ENCODE results near the gene MVK. TPM values are rescaled to one million over a fixed set of nuclear protein-coding genes. Genes with fewer than 3 reads are reported as not detected.

MVK gene
- polyA plus RNA-seq, 3 donors, result 20.0 to 20.6 (median 20.2) TPM

DNA sequence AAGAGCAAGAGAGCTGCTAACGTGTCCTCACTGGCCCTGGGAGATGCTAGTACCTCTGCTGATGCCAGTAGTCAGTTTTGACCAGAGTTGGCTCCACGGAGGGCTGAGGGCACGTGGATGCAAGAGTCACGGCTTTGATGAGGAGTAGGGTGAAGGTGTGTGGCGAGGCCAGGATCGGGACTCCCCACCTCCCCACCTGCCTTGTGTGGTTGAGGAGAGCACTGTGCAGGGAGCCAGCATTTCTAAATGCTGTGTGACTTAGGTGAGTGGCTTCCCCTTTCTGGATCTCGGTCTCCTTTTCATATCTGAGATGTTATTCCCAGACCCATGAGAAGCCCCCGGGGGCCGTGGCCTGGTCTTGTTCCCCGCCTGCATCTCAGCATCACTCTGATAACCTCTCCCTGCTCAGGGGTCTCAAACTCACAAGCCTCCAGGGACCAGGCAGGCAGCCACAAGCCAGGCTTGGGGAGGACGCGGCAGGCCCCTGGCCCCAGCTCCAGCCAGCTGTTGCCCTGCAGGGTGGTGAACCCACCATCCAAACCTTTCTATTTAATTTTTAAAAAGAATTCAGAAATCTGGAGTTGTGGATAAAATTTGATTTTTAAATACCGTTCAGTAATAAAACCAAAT lies 32.1 kb downstream of the MVK start:
- DNase-seq (ENCODE audit: low read depth in 3 of 3, low spot score in 2 of 3), result no peak

DNA sequence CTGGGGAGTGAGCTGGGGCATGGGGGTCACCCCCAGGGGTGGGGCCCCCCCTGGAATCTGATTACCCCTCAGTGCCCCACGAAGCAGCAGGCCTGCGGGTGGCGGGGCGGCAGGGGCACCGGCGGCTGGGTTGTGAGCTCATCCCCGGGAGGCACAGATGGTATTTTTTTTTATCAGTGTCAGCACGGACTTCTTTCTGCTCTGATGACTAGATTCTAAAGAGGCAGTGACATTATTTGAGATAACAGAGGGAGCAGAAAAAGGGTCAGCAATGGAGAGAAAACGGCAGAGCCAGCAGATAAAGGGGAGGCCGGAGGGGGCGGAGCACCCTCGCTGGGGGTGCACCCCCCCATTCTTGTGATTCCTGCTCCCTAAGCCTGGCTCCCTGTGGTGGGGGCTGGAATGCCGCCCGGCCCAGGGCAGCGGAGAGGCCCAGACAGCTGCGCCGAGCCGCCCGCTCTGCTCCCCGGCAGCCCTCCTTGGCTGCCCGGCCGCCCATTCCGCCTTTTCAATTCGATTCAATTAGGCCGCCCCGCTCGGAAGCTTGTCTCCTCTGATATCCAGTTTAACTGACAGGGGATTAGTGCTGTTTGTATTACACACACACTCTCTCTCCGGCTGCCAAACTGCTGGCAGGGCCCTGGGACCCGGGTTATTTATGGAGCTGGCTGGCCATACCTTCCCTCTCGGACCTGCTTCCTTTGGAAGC lies 32.9 kb downstream of the MVK start:
- DNase-seq (ENCODE audit: low read depth in 3 of 3, low spot score in 2 of 3), result no peak

DNA sequence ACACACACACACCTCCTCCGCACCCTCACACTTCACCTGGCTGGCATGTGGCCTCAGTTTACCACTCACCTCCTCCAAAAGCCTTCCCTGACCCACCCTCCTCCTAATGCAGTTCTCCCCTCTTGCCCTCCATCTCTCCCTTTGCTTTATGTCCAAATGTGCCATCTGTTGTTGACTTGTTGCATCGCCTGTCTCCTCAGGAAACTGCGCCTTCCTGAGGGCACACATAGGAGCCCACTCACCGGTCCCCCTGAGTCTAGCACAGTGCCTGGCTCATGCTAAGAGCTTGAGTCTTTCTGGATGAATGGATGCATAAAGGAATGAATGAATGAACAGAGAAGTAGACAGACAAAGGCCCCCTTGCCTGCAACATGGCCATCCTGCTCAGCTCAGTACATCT lies 34.0 kb downstream of the MVK start:
- no peak for DNase-seq (ENCODE audit: low read depth in 3 of 3, low spot score in 2 of 3)

DNA sequence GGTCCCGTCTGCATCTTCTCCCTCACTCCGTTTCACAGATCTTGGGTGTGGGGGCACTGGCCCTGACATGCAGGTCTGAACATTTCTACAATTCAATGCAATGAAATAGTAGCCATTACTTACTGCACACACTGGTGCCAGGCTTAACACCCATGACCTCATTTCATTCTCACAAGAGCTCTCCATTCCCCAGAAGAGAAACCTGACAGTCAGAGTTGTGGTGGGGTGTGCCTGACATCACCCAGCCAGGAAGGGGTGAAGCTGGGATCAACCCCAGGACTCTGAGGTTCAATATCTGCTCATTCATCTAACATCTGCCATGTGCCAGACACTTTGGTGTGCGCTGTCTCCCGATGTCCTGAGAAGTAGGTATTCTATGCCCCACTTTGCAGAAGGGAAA lies 34.7 kb downstream of the MVK start:
- DNase-seq (ENCODE audit: low read depth in 3 of 3, low spot score in 2 of 3), result no peak

GRCh38 chr12:109608793-109609192 lies 35.2 kb downstream of the MVK start:
- DNase-seq (ENCODE audit: low read depth in 3 of 3, low spot score in 2 of 3), result no peak

- no peak for DNase-seq (ENCODE audit: low read depth in 3 of 3, low spot score in 2 of 3)
Observed at GRCh38 chr12:109609342-109609741, 35.7 kb downstream of the MVK start.

GRCh38 chr12:109610523-109610922 lies 36.9 kb downstream of the MVK start:
- no peak for DNase-seq (ENCODE audit: low read depth in 3 of 3, low spot score in 2 of 3)

DNA sequence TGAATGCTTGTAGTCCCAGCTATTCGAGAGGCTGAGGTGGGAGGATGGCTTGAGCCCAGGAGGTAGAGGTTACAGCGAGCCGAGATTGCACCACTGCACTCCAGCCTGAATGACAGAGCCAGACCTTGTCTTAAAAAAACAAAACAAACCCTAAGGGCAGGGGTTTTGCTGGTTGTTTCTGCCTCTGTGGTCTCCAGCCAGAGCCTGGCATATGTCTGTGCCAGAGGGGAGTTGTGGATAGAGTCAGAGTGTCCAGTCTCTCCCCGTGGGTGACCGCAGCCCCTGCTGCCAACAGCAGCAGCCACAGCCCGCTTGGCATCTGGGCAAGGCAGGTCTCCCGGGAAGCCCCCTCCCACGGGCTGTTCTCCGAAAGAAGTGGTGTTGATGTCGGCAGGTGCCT lies 37.6 kb downstream of the MVK start:
- DNase-seq (ENCODE audit: low read depth in 3 of 3, low spot score in 2 of 3), result no peak

DNA sequence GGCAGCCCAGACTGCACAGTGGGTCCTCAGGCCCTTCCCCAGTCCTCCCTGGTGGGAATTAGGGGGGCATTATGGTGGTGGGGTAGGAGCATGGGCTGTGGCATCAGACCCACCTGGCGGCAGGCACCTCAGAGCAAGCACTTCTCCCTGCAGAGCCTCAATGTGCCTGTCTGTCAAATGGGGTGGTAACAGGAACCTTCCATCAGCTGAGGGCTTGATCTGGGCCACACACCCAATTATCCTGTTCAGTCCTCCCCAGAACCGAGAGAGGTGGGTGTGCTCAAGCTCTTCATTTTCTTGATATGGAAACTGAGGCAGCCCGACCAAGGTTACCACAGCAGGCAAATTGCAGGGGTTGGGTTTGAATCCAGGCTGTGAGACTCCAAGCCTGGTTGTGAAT lies 38.4 kb downstream of the MVK start:
- DNase-seq (ENCODE audit: low read depth in 3 of 3, low spot score in 2 of 3), result no peak

GRCh38 chr12:109612975-109613502 lies 39.4 kb downstream of the MVK start:
- no peak for DNase-seq (ENCODE audit: low read depth in 3 of 3, low spot score in 2 of 3)

DNA sequence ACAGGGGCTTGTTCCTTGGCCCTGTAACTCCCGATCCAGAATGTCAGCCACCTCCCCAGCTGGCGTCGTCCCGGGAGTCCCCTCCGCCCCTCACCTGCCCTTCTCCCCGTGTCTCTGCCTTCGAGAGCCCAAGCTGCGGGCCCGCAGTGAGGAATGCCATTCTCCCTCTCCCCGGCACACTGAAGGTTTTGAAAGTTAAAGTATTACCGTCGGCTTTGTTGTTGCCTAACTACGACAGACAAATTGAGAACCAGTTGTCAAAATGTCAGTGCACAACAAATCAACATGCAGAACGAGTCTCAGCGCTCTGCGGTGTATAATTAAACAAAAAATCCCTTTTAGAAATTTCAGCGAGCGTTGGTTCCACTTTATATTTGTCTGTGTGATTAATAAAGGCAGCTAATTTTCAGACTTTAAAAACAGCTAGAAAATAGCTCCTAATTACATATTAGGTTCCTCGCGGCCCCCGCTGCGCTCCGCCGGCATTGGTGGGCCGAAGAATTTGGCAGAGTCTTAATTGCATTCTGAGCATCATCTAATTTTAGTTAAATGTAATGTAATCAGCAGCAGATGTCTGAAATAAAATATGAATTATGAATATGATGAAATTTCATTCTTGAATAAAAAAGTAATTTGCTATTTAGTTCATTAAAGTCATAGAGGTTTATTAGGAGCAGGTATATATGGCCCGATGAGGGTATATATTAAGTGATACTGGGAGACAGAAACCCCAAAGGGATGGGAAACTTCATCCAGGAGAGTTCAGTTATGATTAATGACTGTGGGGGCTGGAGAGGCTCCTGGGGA lies 40.3 kb downstream of the MVK start:
- no peak for DNase-seq (ENCODE audit: low read depth in 3 of 3, low spot score in 2 of 3)

DNA sequence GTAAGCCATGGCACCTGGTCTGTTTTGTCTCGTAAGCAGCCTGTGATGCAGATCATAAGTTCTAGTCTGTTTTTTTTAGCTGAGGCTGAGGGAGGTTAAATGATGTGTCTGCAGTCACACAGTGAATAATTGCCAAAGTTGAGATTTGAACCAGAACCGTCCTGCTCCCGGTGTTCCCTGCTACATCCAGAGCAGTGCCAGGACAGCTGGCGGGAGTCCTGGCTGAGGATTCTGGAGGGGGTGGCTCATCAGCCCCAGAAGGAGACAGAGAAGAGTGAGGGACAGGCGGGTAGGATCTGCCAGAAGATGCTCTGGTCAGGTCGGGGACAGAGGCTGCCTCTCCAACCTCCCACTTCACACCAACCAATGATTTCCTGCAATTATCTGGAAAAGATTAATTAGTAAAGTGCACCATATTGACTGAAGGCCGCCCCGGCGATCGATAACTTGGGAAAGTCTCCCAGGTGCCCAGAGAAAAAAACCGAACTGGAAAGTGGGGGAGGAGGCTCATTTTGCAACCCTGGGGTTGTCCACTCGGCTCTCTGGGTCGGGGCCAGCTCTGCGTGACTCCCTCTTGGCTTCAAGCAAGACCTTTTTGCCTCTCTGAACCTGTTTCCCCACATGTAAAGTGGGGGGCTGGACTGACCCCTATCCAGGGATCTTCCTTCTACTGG lies 42.1 kb downstream of the MVK start:
- DNase-seq (ENCODE audit: low read depth in 3 of 3, low spot score in 2 of 3), result no peak

- no peak for DNase-seq (ENCODE audit: low read depth in 3 of 3, low spot score in 2 of 3)
Observed at GRCh38 chr12:109617491-109617890, 43.9 kb downstream of the MVK start.

DNA sequence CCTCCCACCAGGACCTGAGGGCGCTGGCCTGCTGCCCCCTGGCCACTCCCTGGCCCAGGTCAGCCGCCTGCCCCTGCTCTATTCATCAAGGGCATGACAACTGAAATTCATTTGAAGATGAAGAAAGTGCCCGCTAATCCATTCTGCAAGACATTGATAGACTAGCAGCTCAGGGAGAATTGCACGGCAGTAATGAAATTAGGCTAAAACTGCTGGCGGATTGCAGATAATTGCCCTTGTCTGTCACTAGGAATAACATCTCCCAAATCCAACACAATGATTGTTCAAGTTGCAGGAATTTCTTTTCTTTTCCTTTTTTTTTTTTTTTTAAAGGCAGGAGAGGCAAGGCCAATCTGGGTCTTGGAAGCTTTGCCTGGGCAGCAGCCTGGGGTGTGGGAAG lies 44.5 kb downstream of the MVK start:
- no peak for DNase-seq (ENCODE audit: low read depth in 3 of 3, low spot score in 2 of 3)

DNA sequence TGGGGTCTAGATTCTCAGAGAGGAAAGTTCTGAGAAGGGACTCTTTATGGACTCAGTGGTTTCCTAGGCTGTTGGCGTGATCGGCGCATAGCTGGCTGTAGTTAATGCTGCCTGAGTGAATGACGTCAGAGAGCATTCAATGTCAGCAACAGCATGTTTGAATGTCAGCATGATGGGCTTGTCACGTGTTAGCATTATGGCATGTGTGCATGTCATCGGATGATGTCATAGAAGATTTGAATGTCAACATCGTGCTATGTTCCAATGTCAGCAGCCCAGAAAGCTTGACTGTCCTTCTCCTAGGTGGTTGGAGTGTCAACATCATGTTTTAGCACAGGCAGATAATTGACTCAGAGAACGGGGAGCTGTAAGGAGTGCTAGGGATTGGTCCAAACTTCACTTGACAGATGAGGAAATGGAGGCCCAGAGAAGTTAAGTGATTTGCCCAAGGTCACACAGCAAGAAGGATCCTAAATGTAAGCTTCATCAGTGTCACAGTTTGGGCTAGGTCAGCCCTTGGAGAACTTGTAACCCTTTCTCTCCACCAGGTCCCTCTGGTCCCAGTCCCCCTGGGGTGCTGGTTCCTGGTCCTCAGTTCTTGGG lies 45.5 kb downstream of the MVK start:
- no peak for DNase-seq (ENCODE audit: low read depth in 3 of 3, low spot score in 2 of 3)

GRCh38 chr12:109621211-109621694 lies 47.7 kb downstream of the MVK start:
- no peak for DNase-seq (ENCODE audit: low read depth in 3 of 3, low spot score in 2 of 3)

DNA sequence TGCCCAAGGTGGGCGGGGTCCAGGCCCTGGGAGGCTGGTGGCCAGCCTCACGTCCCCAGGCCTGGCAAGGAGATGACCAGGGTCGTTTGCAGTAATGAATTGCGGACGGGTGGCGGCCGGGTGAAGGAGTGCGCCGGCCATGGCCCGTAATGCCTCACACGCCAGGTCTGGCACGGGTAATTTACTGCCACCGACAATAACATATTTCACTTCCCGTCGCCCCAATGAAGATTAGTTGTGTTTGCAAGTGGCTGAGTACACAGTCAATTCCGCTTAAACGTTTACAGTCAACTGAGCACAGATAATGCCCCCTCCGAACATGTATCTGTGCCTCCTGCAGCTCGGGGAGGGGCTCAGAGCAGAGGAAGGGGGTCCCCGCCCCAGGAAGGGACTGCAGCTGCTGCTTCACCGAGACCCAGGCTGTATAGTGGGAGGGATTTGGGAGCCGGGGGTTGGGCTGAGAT lies 48.3 kb downstream of the MVK start:
- no peak for DNase-seq (ENCODE audit: low read depth in 3 of 3, low spot score in 2 of 3)

- DNase-seq (ENCODE audit: low read depth in 3 of 3, low spot score in 2 of 3), result no peak
Observed at GRCh38 chr12:109624467-109624866, 50.9 kb downstream of the MVK start.

DNA sequence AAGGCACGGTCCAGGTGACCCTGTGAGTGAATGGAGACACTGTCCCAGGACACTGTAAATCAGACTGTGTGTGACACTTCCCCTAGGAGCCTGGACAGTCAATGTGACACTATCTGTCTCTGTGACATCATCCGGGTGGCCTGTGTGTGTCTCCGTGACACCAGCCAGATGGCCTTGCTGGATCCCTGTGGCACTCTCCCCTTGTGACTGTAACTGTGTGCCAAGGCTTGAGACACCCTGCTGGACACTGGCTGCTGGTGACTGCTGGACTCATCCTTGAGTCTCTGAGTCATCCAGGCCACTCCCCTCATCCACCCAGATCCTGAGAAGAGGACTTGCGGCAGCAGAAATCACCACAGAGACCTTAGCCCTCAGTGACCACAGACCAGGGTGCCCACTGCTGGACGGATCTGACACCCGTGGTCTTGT lies 51.6 kb downstream of the MVK start:
- DNase-seq (ENCODE audit: low read depth in 3 of 3, low spot score in 2 of 3), result no peak

DNA sequence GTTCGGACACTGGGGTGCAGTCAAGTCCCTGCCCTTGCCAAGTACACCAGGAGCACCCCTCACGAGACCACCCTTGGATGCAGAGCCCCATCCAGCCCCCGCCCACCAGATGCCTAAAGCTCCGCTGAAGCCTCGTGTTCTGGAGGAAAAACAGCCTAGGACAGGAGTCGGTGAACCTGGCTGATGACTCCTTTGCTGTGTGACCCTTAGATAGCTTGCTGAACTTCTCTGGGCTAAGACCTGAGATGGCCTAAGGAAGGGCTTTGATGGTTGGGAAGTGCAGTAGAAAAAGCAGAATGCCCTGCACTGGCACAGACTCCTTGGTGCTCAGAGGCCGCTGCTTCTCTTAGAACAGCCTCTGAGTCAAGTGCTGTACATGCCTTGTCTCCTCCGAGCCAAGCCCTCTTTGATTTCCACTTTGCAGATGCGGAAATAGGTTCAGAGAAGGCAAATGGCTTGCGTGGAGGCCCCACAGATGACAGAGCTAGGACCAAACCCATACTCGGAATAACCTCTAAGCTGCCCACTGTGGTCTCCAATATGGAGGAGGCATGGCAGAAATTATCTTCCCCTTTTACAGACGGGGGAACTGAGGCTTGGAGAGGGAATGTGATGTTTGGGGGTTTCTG lies 52.3 kb downstream of the MVK start:
- DNase-seq (ENCODE audit: low read depth in 3 of 3, low spot score in 2 of 3), result no peak

All from right renal cortex interstitium (tissue), 3 donors.